ENCODE data around the gene KDM6A. TPM values are rescaled to one million over a fixed set of nuclear protein-coding genes. Genes with fewer than 3 reads are reported as not detected.

The KDM6A gene
- total RNA-seq, 1 experiment from 2014 or later = 42.8 TPM

GRCh38 chrX:44972132-44972531 is 99.1 kb downstream of the KDM6A start:
- Histone ChIP-seq H3K79me2 (ENCODE audit: insufficient read depth, low read length) (peaks cover 23% of the 10 kb centered on the region; the same call in 1 of the 2 replicates), H4K20me1 (ENCODE audit: control insufficient read depth, insufficient read depth, insufficient read length) (no peaks in the 10 kb centered on the region), H3K4me1 (ENCODE audit: insufficient read depth, low read length) (no peaks in the 10 kb centered on the region), H3K4me2 (ENCODE audit: insufficient read depth, insufficient read length, low read length) (no peak overlapping the region), H3K14ac (ENCODE audit: insufficient read depth, low read length) (no peak overlapping the region), H3K9ac (ENCODE audit: extremely low read depth, insufficient read length, low read length) (no peak overlapping the region), H2AK5ac (ENCODE audit: insufficient read length, low read length) (no peak overlapping the region), H2BK120ac (ENCODE audit: low read depth, low read length, poor library complexity, severe bottlenecking) (no peak overlapping the region), H4K91ac (ENCODE audit: insufficient read length, low read depth, low read length) (no peak overlapping the region), H3T11ph (ENCODE audit: low read length) (no peak overlapping the region), H4K5ac (ENCODE audit: insufficient read length, low read depth, low read length) (no peak overlapping the region), H3K4ac (ENCODE audit: low read depth, low read length) (no peak overlapping the region), H3K27me3 (ENCODE audit: insufficient read depth, low read length) (no peaks in the 10 kb centered on the region), H2BK12ac (ENCODE audit: insufficient read length, low read depth, low read length) (no peak overlapping the region), H3K23ac (ENCODE audit: insufficient read length, low read depth, low read length) (no peak overlapping the region), H3K79me1 (ENCODE audit: insufficient read depth, low read depth, low read length, poor library complexity, severe bottlenecking) (no peaks in the 10 kb centered on the region), H3K27ac (ENCODE audit: insufficient read length, low read depth, low read length) (no peak overlapping the region), H2BK5ac (ENCODE audit: insufficient read length, low read length) (no peak overlapping the region), H3K18ac (ENCODE audit: insufficient read length, low read depth, low read length) (no peak overlapping the region), H2BK20ac (ENCODE audit: low read depth, low read length, poor library complexity, severe bottlenecking) (no peak overlapping the region), H4K8ac (replicated peaks; ENCODE audit: insufficient read length, low read depth, low read length) (no peak overlapping the region), H3K56ac (ENCODE audit: insufficient read length, low read depth, low read length) (no peak overlapping the region), H2BK15ac (ENCODE audit: low read depth, low read length) (no peak overlapping the region), H2AFZ (ENCODE audit: low read length) (no peak overlapping the region), H3K23me2 (ENCODE audit: insufficient read length, low read depth, low read length, poor library complexity, severe bottlenecking) (no peaks in the 10 kb centered on the region), H3K9me3 (ENCODE audit: control insufficient read depth, low read depth, low read length) (no peaks in the 10 kb centered on the region)
- DNase-seq = no peak
- Mint-ChIP-seq H3K9me3 (peaks cover 66 to 74% of the 10 kb centered on the region in 2 experiments), H3K4me3 (no peak overlapping the region), H3K27ac (no peak overlapping the region), H3K4me1 (peaks cover 3 to 7% of the 10 kb centered on the region in 2 experiments; a peak in 2 of 4 replicates), H3K36me3 (ENCODE audit: insufficient read depth in 1 of 3, low read depth in 3 of 3) (peaks cover 47 to 68% (median 64%) of the 10 kb centered on the region in 3 experiments), H3K27me3 (ENCODE audit: low read depth) (no peaks in the 10 kb centered on the region)
- no CpG with 5 or more reads among the region's 2 CpGs for WGBS (ENCODE audit: extremely low coverage, insufficient read length, low lambda C conversion rate)
- no peak for TF ChIP-seq CTCF (conservative IDR thresholded peaks at IDR 0.05)
